Hepatocyte (in vitro differentiated cells): ENCODE data around the gene ERCC4. TPM values are rescaled to one million over a fixed set of nuclear protein-coding genes. Genes with fewer than 3 reads are reported as not detected.

Experiments
- DNase-seq: peaks from one replicate; pipeline ENCODE4 v3.0.0-alpha.2; 2016; ENCODE audit warnings: low spot score
- H2AFZ ChIP-seq: fragments of 200-600 bp; sonication (generic); 2 replicates; pipeline ENCODE4 v1.6.0; 2016; ENCODE audit warnings: antibody characterized with exemption, mild to moderate bottlenecking
- H3K27ac ChIP-seq: fragments of 200-600 bp; sonication (generic); 2 replicates; pipeline ENCODE4 v1.5.1; 2016; ENCODE audit warnings: mild to moderate bottlenecking
- H3K27me3 ChIP-seq: fragments of 200-600 bp; sonication (generic); 2 replicates; pipeline ENCODE4 v1.6.1; 2016
- H3K36me3 ChIP-seq: fragments of 200-600 bp; sonication (generic); replicated peaks from 2 replicates; pipeline ENCODE4 v1.5.1; 2016; ENCODE audit warnings: low read depth; ENCODE audit not compliant: insufficient read depth
- H3K4me1 ChIP-seq: fragments of 200-600 bp; sonication (generic); 2 replicates; pipeline ENCODE4 v1.5.1; 2016; ENCODE audit warnings: mild to moderate bottlenecking, moderate library complexity; ENCODE audit not compliant: insufficient read depth
- H3K4me2 ChIP-seq: fragments of 200-600 bp; sonication (generic); 2 replicates; pipeline ENCODE4 v1.6.0; 2016
- H3K4me3 ChIP-seq: fragments of 200-600 bp; sonication (generic); 2 replicates; pipeline ENCODE4 v1.5.1; 2016; ENCODE audit warnings: mild to moderate bottlenecking
- H3K79me2 ChIP-seq: fragments of 200-600 bp; sonication (generic); 2 replicates; pipeline ENCODE4 v1.6.0; 2017; ENCODE audit warnings: mild to moderate bottlenecking
- H3K9me2 ChIP-seq: fragments of 200-600 bp; sonication (generic); replicated peaks from 2 replicates; pipeline ENCODE4 v1.6.0; 2017; ENCODE audit warnings: mild to moderate bottlenecking; ENCODE audit not compliant: insufficient read depth
- H3K9me3 ChIP-seq: fragments of 200-600 bp; sonication (generic); 2 replicates; pipeline ENCODE4 v1.5.1; 2016; ENCODE audit warnings: low read depth, mild to moderate bottlenecking
- H4K20me1 ChIP-seq: fragments of 200-600 bp; sonication (generic); 2 replicates; pipeline ENCODE4 v1.6.0; 2016; ENCODE audit warnings: mild to moderate bottlenecking; ENCODE audit not compliant: insufficient read depth, poor library complexity, severe bottlenecking
- CTCF ChIP-seq: fragments of 200-600 bp; sonication (generic); IDR thresholded peaks from 2 replicates; pipeline ENCODE4 v1.5.1; 2016; ENCODE audit warnings: antibody characterized with exemption, mild to moderate bottlenecking; ENCODE audit not compliant: poor library complexity
- EZH2 ChIP-seq: fragments of 200-600 bp; sonication (generic); IDR thresholded peaks from 2 replicates; pipeline ENCODE4 v1.6.1; 2016; ENCODE audit warnings: antibody characterized with exemption, mild to moderate bottlenecking, borderline replicate concordance
- EZH2phosphoT487 ChIP-seq: fragments of 200-600 bp; sonication (generic); IDR thresholded peaks from one replicate; pipeline ENCODE4 v1.6.1; 2018; ENCODE audit warnings: antibody characterized with exemption, mild to moderate bottlenecking, low read depth, moderate library complexity; ENCODE audit not compliant: unreplicated experiment, severe bottlenecking
- WGBS: methylation state at CpG from one replicate; pipeline ENCODE4 v1.1.6; 2016; ENCODE audit warnings: low lambda C conversion rate; ENCODE audit errors: missing lambda C conversion rate; 5-methylcytosine and 5-hydroxymethylcytosine counted together
- polyA plus RNA-seq: library from polyadenylated mRNA; unstranded; fragments of >200 nt; fragmentation: Nextera tagmentation; extraction: Ambion mirVana; gene quantifications from 2 replicates; pipeline ENCODE4 v1.2.1, GENCODE V29; 2016
- total RNA-seq: library from RNA; depleted of rRNA; stranded (reverse); fragments of >200 nt; gene quantifications from 2 replicates; pipeline ENCODE4 v1.2.3, GENCODE V29; 2014

The ERCC4 gene
- total and polyA plus RNA-seq, 2 experiments from 2014 or later, result 14.5 to 19.3 TPM

GRCh38 chr16:13994239-13995106 is 74.5 kb downstream of the ERCC4 start:
- no peak overlapping the region for H2AFZ ChIP-seq
- H3K79me2 ChIP-seq, result no peaks in the 10 kb centered on the region
- no peaks in the 10 kb centered on the region for H3K36me3 ChIP-seq
- H3K9me2 ChIP-seq, result no peaks in the 10 kb centered on the region
- no peaks in the 10 kb centered on the region for H3K9me3 ChIP-seq
- H4K20me1 ChIP-seq, result no peaks in the 10 kb centered on the region
- H3K4me1 ChIP-seq, result no peaks in the 10 kb centered on the region
- no peak overlapping the region for H3K27ac ChIP-seq
- DNase-seq, result no peak
- WGBS, result 65% methylated on average over 14 of the region's 14 CpGs
- no peaks in the 10 kb centered on the region for H3K27me3 ChIP-seq
- H3K4me3 ChIP-seq, result no peak overlapping the region
- TF ChIP-seq CTCF, result no peak
- no peak for TF ChIP-seq EZH2
- no peak for TF ChIP-seq EZH2phosphoT487
- H3K4me2 ChIP-seq, result no peak overlapping the region

GRCh38 chr16:13995194-13995593 is 75.2 kb downstream of the ERCC4 start:
- no peaks in the 10 kb centered on the region for H3K9me3 ChIP-seq
- TF ChIP-seq CTCF, result no peak
- no peaks in the 10 kb centered on the region for H4K20me1 ChIP-seq
- H3K4me1 ChIP-seq, result no peaks in the 10 kb centered on the region
- no peak for DNase-seq
- no peak overlapping the region for H2AFZ ChIP-seq
- H3K27me3 ChIP-seq, result no peaks in the 10 kb centered on the region
- no peak overlapping the region for H3K27ac ChIP-seq
- no peak overlapping the region for H3K4me2 ChIP-seq
- no peaks in the 10 kb centered on the region for H3K36me3 ChIP-seq
- H3K9me2 ChIP-seq, result no peaks in the 10 kb centered on the region
- H3K4me3 ChIP-seq, result no peak overlapping the region
- 83% methylated on average over 1 of the region's 1 CpG for WGBS
- H3K79me2 ChIP-seq, result no peaks in the 10 kb centered on the region

GRCh38 chr16:13996778-13997288 is 76.9 kb downstream of the ERCC4 start:
- TF ChIP-seq EZH2 (no peak), EZH2phosphoT487 (no peak), CTCF (no peak)
- Histone ChIP-seq H4K20me1 (no peaks in the 10 kb centered on the region), H2AFZ (no peak overlapping the region), H3K79me2 (no peaks in the 10 kb centered on the region), H3K27me3 (no peaks in the 10 kb centered on the region), H3K4me3 (no peak overlapping the region), H3K36me3 (no peaks in the 10 kb centered on the region), H3K27ac (peak overlapping the region; percentile 80), H3K4me1 (no peaks in the 10 kb centered on the region), H3K9me2 (no peaks in the 10 kb centered on the region), H3K9me3 (no peaks in the 10 kb centered on the region), H3K4me2 (no peak overlapping the region)
- WGBS, result 92% methylated on average over 11 of the region's 11 CpGs
- no peak for DNase-seq
